Hepatocyte (in vitro differentiated cells): ENCODE measurements around the gene NF2. TPM values are rescaled to one million over a fixed set of nuclear protein-coding genes. Genes with fewer than 3 reads are reported as not detected.

Experiments
- DNase-seq: peaks from one replicate; pipeline ENCODE4 v3.0.0-alpha.2; 2016; ENCODE audit warnings: low spot score
- H2AFZ ChIP-seq: fragments of 200-600 bp; sonication (generic); 2 replicates; pipeline ENCODE4 v1.6.0; 2016; ENCODE audit warnings: antibody characterized with exemption, mild to moderate bottlenecking
- H3K27ac ChIP-seq: fragments of 200-600 bp; sonication (generic); 2 replicates; pipeline ENCODE4 v1.5.1; 2016; ENCODE audit warnings: mild to moderate bottlenecking
- H3K27me3 ChIP-seq: fragments of 200-600 bp; sonication (generic); 2 replicates; pipeline ENCODE4 v1.6.1; 2016
- H3K36me3 ChIP-seq: fragments of 200-600 bp; sonication (generic); replicated peaks from 2 replicates; pipeline ENCODE4 v1.5.1; 2016; ENCODE audit warnings: low read depth; ENCODE audit not compliant: insufficient read depth
- H3K4me1 ChIP-seq: fragments of 200-600 bp; sonication (generic); 2 replicates; pipeline ENCODE4 v1.5.1; 2016; ENCODE audit warnings: mild to moderate bottlenecking, moderate library complexity; ENCODE audit not compliant: insufficient read depth
- H3K4me2 ChIP-seq: fragments of 200-600 bp; sonication (generic); 2 replicates; pipeline ENCODE4 v1.6.0; 2016
- H3K4me3 ChIP-seq: fragments of 200-600 bp; sonication (generic); 2 replicates; pipeline ENCODE4 v1.5.1; 2016; ENCODE audit warnings: mild to moderate bottlenecking
- H3K79me2 ChIP-seq: fragments of 200-600 bp; sonication (generic); 2 replicates; pipeline ENCODE4 v1.6.0; 2017; ENCODE audit warnings: mild to moderate bottlenecking
- H3K9me2 ChIP-seq: fragments of 200-600 bp; sonication (generic); replicated peaks from 2 replicates; pipeline ENCODE4 v1.6.0; 2017; ENCODE audit warnings: mild to moderate bottlenecking; ENCODE audit not compliant: insufficient read depth
- H3K9me3 ChIP-seq: fragments of 200-600 bp; sonication (generic); 2 replicates; pipeline ENCODE4 v1.5.1; 2016; ENCODE audit warnings: low read depth, mild to moderate bottlenecking
- H4K20me1 ChIP-seq: fragments of 200-600 bp; sonication (generic); 2 replicates; pipeline ENCODE4 v1.6.0; 2016; ENCODE audit warnings: mild to moderate bottlenecking; ENCODE audit not compliant: insufficient read depth, poor library complexity, severe bottlenecking
- CTCF ChIP-seq: fragments of 200-600 bp; sonication (generic); IDR thresholded peaks from 2 replicates; pipeline ENCODE4 v1.5.1; 2016; ENCODE audit warnings: antibody characterized with exemption, mild to moderate bottlenecking; ENCODE audit not compliant: poor library complexity
- EZH2 ChIP-seq: fragments of 200-600 bp; sonication (generic); IDR thresholded peaks from 2 replicates; pipeline ENCODE4 v1.6.1; 2016; ENCODE audit warnings: antibody characterized with exemption, mild to moderate bottlenecking, borderline replicate concordance
- EZH2phosphoT487 ChIP-seq: fragments of 200-600 bp; sonication (generic); IDR thresholded peaks from one replicate; pipeline ENCODE4 v1.6.1; 2018; ENCODE audit warnings: antibody characterized with exemption, mild to moderate bottlenecking, low read depth, moderate library complexity; ENCODE audit not compliant: unreplicated experiment, severe bottlenecking
- WGBS: methylation state at CpG from one replicate; pipeline ENCODE4 v1.1.6; 2016; ENCODE audit warnings: low lambda C conversion rate; ENCODE audit errors: missing lambda C conversion rate; 5-methylcytosine and 5-hydroxymethylcytosine counted together
- polyA plus RNA-seq: library from polyadenylated mRNA; unstranded; fragments of >200 nt; fragmentation: Nextera tagmentation; extraction: Ambion mirVana; gene quantifications from 2 replicates; pipeline ENCODE4 v1.2.1, GENCODE V29; 2016
- total RNA-seq: library from RNA; depleted of rRNA; stranded (reverse); fragments of >200 nt; gene quantifications from 2 replicates; pipeline ENCODE4 v1.2.3, GENCODE V29; 2014

Gene NF2
- total and polyA plus RNA-seq, 2 experiments from 2014 or later = 18.5 to 30.7 TPM

GRCh38 chr22:29727131-29727523, 123.7 kb downstream of the NF2 start:
- Histone ChIP-seq H3K4me3 (no peak overlapping the region), H3K36me3 (no peaks in the 10 kb centered on the region), H3K4me2 (no peak overlapping the region), H3K27ac (no peak overlapping the region), H3K4me1 (no peaks in the 10 kb centered on the region), H3K27me3 (peaks cover 9% of the 10 kb centered on the region), H3K79me2 (no peaks in the 10 kb centered on the region), H4K20me1 (no peaks in the 10 kb centered on the region), H3K9me3 (no peaks in the 10 kb centered on the region), H2AFZ (no peak overlapping the region), H3K9me2 (no peaks in the 10 kb centered on the region)
- TF ChIP-seq CTCF = peak; percentile 56
- no peak for TF ChIP-seq EZH2phosphoT487
- WGBS = 17% methylated on average over 9 of the region's 17 CpGs
- DNase-seq = peak; percentile 56

- H3K79me2 ChIP-seq = no peaks in the 10 kb centered on the region
- H3K9me2 ChIP-seq = no peaks in the 10 kb centered on the region
- no peak overlapping the region for H3K27ac ChIP-seq
- H3K4me1 ChIP-seq = no peaks in the 10 kb centered on the region
- no peak overlapping the region for H3K4me2 ChIP-seq
- no peak for DNase-seq
- no peaks in the 10 kb centered on the region for H3K36me3 ChIP-seq
- no peaks in the 10 kb centered on the region for H4K20me1 ChIP-seq
- no peak overlapping the region for H3K4me3 ChIP-seq
- no peaks in the 10 kb centered on the region for H3K9me3 ChIP-seq
- 93% methylated on average over 18 of the region's 20 CpGs for WGBS
- H2AFZ ChIP-seq = no peak overlapping the region
- no peak for TF ChIP-seq CTCF
- no peak for TF ChIP-seq EZH2phosphoT487
- TF ChIP-seq EZH2 = no peak
- no peaks in the 10 kb centered on the region for H3K27me3 ChIP-seq
These were observed 125.7 kb downstream of the NF2 start for GRCh38 chr22:29729161-29729560.

- 90% methylated on average over 18 of the region's 18 CpGs for WGBS
- H3K4me2 ChIP-seq = no peak overlapping the region
- TF ChIP-seq EZH2phosphoT487 (no peak), CTCF (no peak), EZH2 (no peak)
These were observed 127.8 kb downstream of the NF2 start for GRCh38 chr22:29731058-29731850.

More at GRCh38 chr22:29731058-29731850, 127.8 kb downstream of the NF2 start:
- no peak overlapping the region for H3K4me3 ChIP-seq
- H4K20me1 ChIP-seq = no peaks in the 10 kb centered on the region
- no peaks in the 10 kb centered on the region for H3K36me3 ChIP-seq
- DNase-seq = no peak
- H2AFZ ChIP-seq = no peak overlapping the region
- no peak overlapping the region for H3K27ac ChIP-seq
- no peaks in the 10 kb centered on the region for H3K4me1 ChIP-seq
- H3K27me3 ChIP-seq = no peaks in the 10 kb centered on the region
- H3K9me2 ChIP-seq = no peaks in the 10 kb centered on the region
- no peaks in the 10 kb centered on the region for H3K9me3 ChIP-seq
- H3K79me2 ChIP-seq = no peaks in the 10 kb centered on the region
